Stimulated activated effector memory CD8-positive, alpha-beta T cell treated with anti-CD3 and anti-CD28 coated beads, Interleukin-12 subunit alpha, Interleukin-12 subunit beta, amount 100 ng/mL, for 72 hours (primary cell): ENCODE data around the gene TMC4.

Experiments
- ATAC-seq: fragments of 150-1000 bp; cut with Tn5 transposase; 2 replicates; pipeline ENCODE4 v1.10.0; 2021
- DNase-seq, 2 donors: peaks; one replicate each; pipeline ENCODE4 v3.0.0; 2021 to 2022; ENCODE audit warnings: low spot score in 2 of 2
- H3K27ac Mint-ChIP-seq: one replicate; pipeline ENCODE4 v1.8.0; 2022; ENCODE audit warnings: mild to moderate bottlenecking, mixed read lengths
- H3K36me3 Mint-ChIP-seq: one replicate; pipeline ENCODE4 v1.8.0; 2022; ENCODE audit warnings: mild to moderate bottlenecking, mixed read lengths
- H3K4me1 Mint-ChIP-seq: one replicate; pipeline ENCODE4 v1.8.0; 2022; ENCODE audit warnings: mixed read lengths
- H3K4me3 Mint-ChIP-seq: one replicate; pipeline ENCODE4 v1.8.0; 2022; ENCODE audit warnings: mild to moderate bottlenecking, mixed read lengths
- H3K9me3 Mint-ChIP-seq: one replicate; pipeline ENCODE4 v1.8.0; 2022; ENCODE audit warnings: mixed read lengths

The TMC4 gene

GRCh38 chr19:54121259-54121658 lies 51.7 kb downstream of the TMC4 start:
- Mint-ChIP-seq H3K9me3 (no peaks in the 10 kb centered on the region), H3K27ac (no peak overlapping the region), H3K36me3 (peaks cover 90% of the 10 kb centered on the region), H3K4me3 (no peak overlapping the region), H3K4me1 (peaks cover 16% of the 10 kb centered on the region)
- no peak for DNase-seq
- ATAC-seq, result no peak

- peak; percentile 93 to 98 for DNase-seq
- Mint-ChIP-seq H3K4me3 (peak within 1 kb of the TSS; percentile 81), H3K4me1 (peaks cover 45% of the 10 kb centered on the region), H3K9me3 (no peaks in the 10 kb centered on the region), H3K27ac (peak within 1 kb of the TSS; percentile 93), H3K36me3 (peaks cover 93% of the 10 kb centered on the region)
- peak; percentile 94 for ATAC-seq
Observed at GRCh38 chr19:54115109-54116063, 57.6 kb downstream of the TMC4 start, which contains the start of the genes PRPF31 and TFPT. TSS of gene PRPF31 (plus strand) at chr19:54115754. CDS start at chr19:54118279, 2,525 bp downstream. TSS of gene TFPT (minus strand) at chr19:54115657. CDS start at chr19:54115269, 388 bp downstream.

- ATAC-seq, result peak; percentile 52
- DNase-seq, result peak; percentile 21 to 67
- Mint-ChIP-seq H3K4me1 (peaks cover 51% of the 10 kb centered on the region), H3K27ac (peak overlapping the region; percentile 93), H3K9me3 (no peaks in the 10 kb centered on the region), H3K36me3 (peaks cover 93% of the 10 kb centered on the region), H3K4me3 (peak overlapping the region; percentile 81)
Observed at GRCh38 chr19:54114340-54115108, 58.4 kb downstream of the TMC4 start.
